Neural cell (in vitro differentiated cells): Measurements from ENCODE around the gene ASCL2. TPM values are rescaled to one million over a fixed set of nuclear protein-coding genes. Genes with fewer than 3 reads are reported as not detected.

Source experiments
- H2AFZ ChIP-seq: fragments of 200-600, 300-800 bp; sonication (generic), shearing (Covaris generic); 2 replicates; pipeline ENCODE4 v1.6.0; 2014; ENCODE audit warnings: low read depth, mild to moderate bottlenecking, antibody characterized with exemption, low read length, moderate library complexity
- H3F3A ChIP-seq: fragments of 200-600 bp; shearing (Covaris generic); 2 replicates; pipeline ENCODE4 v1.6.1; 2016; ENCODE audit warnings: mild to moderate bottlenecking, moderate library complexity, mixed read lengths, antibody characterized with exemption, low read length; ENCODE audit not compliant: insufficient read depth, poor library complexity, severe bottlenecking
- H3K27ac ChIP-seq: fragments of 200-600, 300-800 bp; sonication (generic), shearing (Covaris generic); 2 replicates; pipeline ENCODE4 v1.5.1; 2014; ENCODE audit warnings: mild to moderate bottlenecking, low read length, moderate library complexity
- H3K27me3 ChIP-seq: fragments of 300-800, 200-600 bp; sonication (generic), shearing (Covaris generic); 2 replicates; pipeline ENCODE4 v1.6.0; 2014; ENCODE audit warnings: mild to moderate bottlenecking, low read depth, low read length, moderate library complexity; ENCODE audit not compliant: insufficient read depth
- H3K36me3 ChIP-seq: fragments of 300-800, 200-600 bp; sonication (generic), shearing (Covaris generic); 2 replicates; pipeline ENCODE4 v1.5.1; 2014; ENCODE audit warnings: mild to moderate bottlenecking, antibody characterized with exemption, low read length, moderate library complexity; ENCODE audit not compliant: insufficient read depth
- H3K4me2 ChIP-seq: fragments of 300-800, 200-600 bp; sonication (generic), shearing (Covaris generic); 2 replicates; pipeline ENCODE4 v1.6.0; 2014; ENCODE audit warnings: mild to moderate bottlenecking, low read length
- H3K4me3 ChIP-seq: fragments of 300-800, 200-600 bp; sonication (generic), shearing (Covaris generic); 2 replicates; pipeline ENCODE4 v1.5.1; 2014; ENCODE audit warnings: mild to moderate bottlenecking, low read length, moderate library complexity
- H3K79me2 ChIP-seq: fragments of 200-600 bp; shearing (Covaris generic); replicated peaks from 2 replicates; pipeline ENCODE4 v1.6.0; 2014; ENCODE audit warnings: mild to moderate bottlenecking, low read length, moderate library complexity; ENCODE audit not compliant: insufficient read depth
- H3K9ac ChIP-seq: fragments of 300-800, 200-600 bp; sonication (generic), shearing (Covaris generic); 2 replicates; pipeline ENCODE4 v1.6.1; 2016; ENCODE audit warnings: mild to moderate bottlenecking, low read length, mixed read lengths
- H3K9me2 ChIP-seq: fragments of 200-600 bp; shearing (Covaris generic); 2 replicates; pipeline ENCODE4 v1.6.1; 2016; ENCODE audit warnings: mild to moderate bottlenecking, low read length, mixed read lengths; ENCODE audit not compliant: insufficient read depth
- H3K9me3 ChIP-seq: fragments of 200-600, 300-800 bp; sonication (generic), shearing (Covaris generic); 2 replicates; pipeline ENCODE4 v1.6.1; 2016; ENCODE audit warnings: mild to moderate bottlenecking, mixed run types, low read length, moderate library complexity, mixed read lengths
- H4K20me1 ChIP-seq: fragments of 200-600 bp; shearing (Covaris generic); 2 replicates; pipeline ENCODE4 v1.6.1; 2016; ENCODE audit warnings: mild to moderate bottlenecking, mixed run types; ENCODE audit not compliant: insufficient read depth
- EP300 ChIP-seq: fragments of 450-650 bp; conservative IDR thresholded peaks from 2 replicates; pipeline ENCODE4 v1.6.1; 2014; ENCODE audit warnings: antibody characterized with exemption, mild to moderate bottlenecking, moderate library complexity; ENCODE audit not compliant: poor library complexity, severe bottlenecking
- EZH2 ChIP-seq: fragments of 200-600, 300-800 bp; shearing (Covaris generic), sonication (generic); IDR thresholded peaks from 2 replicates; pipeline ENCODE4 v1.6.1; 2014; ENCODE audit warnings: antibody characterized with exemption, low read length, borderline replicate concordance, mild to moderate bottlenecking; ENCODE audit not compliant: insufficient read depth, poor library complexity, severe bottlenecking
- MXI1 ChIP-seq: fragments of 450-650 bp; conservative IDR thresholded peaks from 2 replicates; pipeline ENCODE4 v1.6.1; 2014; ENCODE audit warnings: antibody characterized with exemption, mild to moderate bottlenecking; ENCODE audit not compliant: poor library complexity, severe bottlenecking
- POLR2AphosphoS5 ChIP-seq: IDR thresholded peaks from 2 replicates; pipeline ENCODE4 v1.6.1; 2012
- RAD21 ChIP-seq: fragments of 450-650 bp; conservative IDR thresholded peaks from 2 replicates; pipeline ENCODE4 v1.6.1; 2014; ENCODE audit warnings: antibody characterized with exemption, mild to moderate bottlenecking, moderate library complexity
- SMC3 ChIP-seq: fragments of 450-650 bp; conservative IDR thresholded peaks from 2 replicates; pipeline ENCODE4 v1.6.1; 2014; ENCODE audit warnings: antibody characterized with exemption, mild to moderate bottlenecking, moderate library complexity; ENCODE audit not compliant: poor library complexity
- TAF1 ChIP-seq: IDR thresholded peaks from 2 replicates; pipeline ENCODE4 v1.6.1; 2012; ENCODE audit warnings: low read depth
- polyA plus RNA-seq: library from polyadenylated mRNA; depleted of rRNA; stranded (reverse); fragments of >200 nt; gene quantifications from 2 replicates; pipeline ENCODE4 v1.2.3, GENCODE V29; 2014
- TF ChIP-seq, protein P1 (sequence below): IDR thresholded peaks from 2 replicates; pipeline ENCODE4 v1.6.1; 2012; ENCODE audit warnings: borderline replicate concordance
- TF ChIP-seq, protein P2 (sequence below): fragments of 450-650 bp; IDR thresholded peaks from 2 replicates; pipeline ENCODE4 v1.5.1; 2014; ENCODE audit warnings: antibody characterized with exemption, mild to moderate bottlenecking, moderate library complexity; ENCODE audit not compliant: poor library complexity, severe bottlenecking

Gene ASCL2
- polyA plus RNA-seq, 1 donor from 2014 or later = not detected

DNA sequence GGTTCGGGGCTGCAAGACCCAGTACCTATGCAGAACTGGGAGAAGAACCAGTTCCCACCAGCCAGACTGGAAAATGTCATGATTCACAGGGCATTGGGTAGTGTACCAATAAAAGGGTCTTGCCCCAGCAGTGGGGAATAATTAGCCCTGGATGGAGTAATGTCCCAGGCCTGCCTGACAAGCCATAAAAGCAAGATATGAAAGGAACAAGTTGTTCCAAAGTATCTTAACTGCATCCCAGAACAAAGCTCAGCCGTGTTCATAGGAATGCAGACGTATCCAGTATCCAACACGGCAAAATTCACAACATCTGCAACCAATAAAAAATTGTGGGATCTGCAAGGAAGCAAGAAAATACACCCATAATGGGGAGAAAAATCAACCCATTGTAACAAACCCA lies 47.9 kb downstream of the ASCL2 start:
- Histone ChIP-seq H3K27me3 (no peaks in the 10 kb centered on the region), H3K9me3 (peaks cover 4% of the 10 kb centered on the region), H3K9ac (no peak overlapping the region), H3K27ac (no peak overlapping the region), H2AFZ (no peak overlapping the region), H3K9me2 (no peaks in the 10 kb centered on the region), H3K79me2 (no peaks in the 10 kb centered on the region), H3F3A (no peaks in the 10 kb centered on the region), H3K4me3 (no peak overlapping the region), H3K4me2 (no peak overlapping the region), H4K20me1 (no peaks in the 10 kb centered on the region), H3K36me3 (no peaks in the 10 kb centered on the region)
- TF ChIP-seq EP300 (no peak), MXI1 (no peak), TAF1 (no peak), POLR2AphosphoS5 (no peak), RAD21 (no peak), EZH2 (no peak), SMC3 (no peak)
- TF ChIP-seq, protein P1, sequence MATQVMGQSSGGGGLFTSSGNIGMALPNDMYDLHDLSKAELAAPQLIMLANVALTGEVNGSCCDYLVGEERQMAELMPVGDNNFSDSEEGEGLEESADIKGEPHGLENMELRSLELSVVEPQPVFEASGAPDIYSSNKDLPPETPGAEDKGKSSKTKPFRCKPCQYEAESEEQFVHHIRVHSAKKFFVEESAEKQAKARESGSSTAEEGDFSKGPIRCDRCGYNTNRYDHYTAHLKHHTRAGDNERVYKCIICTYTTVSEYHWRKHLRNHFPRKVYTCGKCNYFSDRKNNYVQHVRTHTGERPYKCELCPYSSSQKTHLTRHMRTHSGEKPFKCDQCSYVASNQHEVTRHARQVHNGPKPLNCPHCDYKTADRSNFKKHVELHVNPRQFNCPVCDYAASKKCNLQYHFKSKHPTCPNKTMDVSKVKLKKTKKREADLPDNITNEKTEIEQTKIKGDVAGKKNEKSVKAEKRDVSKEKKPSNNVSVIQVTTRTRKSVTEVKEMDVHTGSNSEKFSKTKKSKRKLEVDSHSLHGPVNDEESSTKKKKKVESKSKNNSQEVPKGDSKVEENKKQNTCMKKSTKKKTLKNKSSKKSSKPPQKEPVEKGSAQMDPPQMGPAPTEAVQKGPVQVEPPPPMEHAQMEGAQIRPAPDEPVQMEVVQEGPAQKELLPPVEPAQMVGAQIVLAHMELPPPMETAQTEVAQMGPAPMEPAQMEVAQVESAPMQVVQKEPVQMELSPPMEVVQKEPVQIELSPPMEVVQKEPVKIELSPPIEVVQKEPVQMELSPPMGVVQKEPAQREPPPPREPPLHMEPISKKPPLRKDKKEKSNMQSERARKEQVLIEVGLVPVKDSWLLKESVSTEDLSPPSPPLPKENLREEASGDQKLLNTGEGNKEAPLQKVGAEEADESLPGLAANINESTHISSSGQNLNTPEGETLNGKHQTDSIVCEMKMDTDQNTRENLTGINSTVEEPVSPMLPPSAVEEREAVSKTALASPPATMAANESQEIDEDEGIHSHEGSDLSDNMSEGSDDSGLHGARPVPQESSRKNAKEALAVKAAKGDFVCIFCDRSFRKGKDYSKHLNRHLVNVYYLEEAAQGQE = no peak
- TF ChIP-seq, protein P2, sequence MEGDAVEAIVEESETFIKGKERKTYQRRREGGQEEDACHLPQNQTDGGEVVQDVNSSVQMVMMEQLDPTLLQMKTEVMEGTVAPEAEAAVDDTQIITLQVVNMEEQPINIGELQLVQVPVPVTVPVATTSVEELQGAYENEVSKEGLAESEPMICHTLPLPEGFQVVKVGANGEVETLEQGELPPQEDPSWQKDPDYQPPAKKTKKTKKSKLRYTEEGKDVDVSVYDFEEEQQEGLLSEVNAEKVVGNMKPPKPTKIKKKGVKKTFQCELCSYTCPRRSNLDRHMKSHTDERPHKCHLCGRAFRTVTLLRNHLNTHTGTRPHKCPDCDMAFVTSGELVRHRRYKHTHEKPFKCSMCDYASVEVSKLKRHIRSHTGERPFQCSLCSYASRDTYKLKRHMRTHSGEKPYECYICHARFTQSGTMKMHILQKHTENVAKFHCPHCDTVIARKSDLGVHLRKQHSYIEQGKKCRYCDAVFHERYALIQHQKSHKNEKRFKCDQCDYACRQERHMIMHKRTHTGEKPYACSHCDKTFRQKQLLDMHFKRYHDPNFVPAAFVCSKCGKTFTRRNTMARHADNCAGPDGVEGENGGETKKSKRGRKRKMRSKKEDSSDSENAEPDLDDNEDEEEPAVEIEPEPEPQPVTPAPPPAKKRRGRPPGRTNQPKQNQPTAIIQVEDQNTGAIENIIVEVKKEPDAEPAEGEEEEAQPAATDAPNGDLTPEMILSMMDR = no peak

DNA sequence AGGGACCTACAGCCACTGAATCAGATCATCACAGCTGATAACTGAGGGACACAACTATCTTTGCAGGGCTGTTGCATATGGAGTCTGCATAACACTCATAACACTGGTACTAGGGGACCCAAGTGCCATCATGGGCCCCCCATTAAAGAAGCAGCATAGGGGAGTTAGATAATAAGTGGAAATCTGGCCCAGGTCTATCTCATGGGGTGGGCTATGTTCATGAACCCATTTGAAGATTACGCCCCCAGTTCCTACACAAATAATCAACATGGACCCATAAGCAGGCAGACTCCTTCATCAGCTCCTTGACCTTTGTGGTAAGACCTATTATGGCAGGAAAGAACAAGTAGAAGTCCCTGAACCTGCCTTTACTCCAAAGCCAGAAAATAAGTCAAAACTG lies 48.8 kb downstream of the ASCL2 start:
- Histone ChIP-seq H3K9me2 (no peaks in the 10 kb centered on the region), H2AFZ (no peak overlapping the region), H3F3A (no peaks in the 10 kb centered on the region), H3K27ac (no peak overlapping the region), H3K9me3 (peaks cover 4% of the 10 kb centered on the region), H3K36me3 (no peaks in the 10 kb centered on the region), H3K79me2 (no peaks in the 10 kb centered on the region), H3K9ac (no peak overlapping the region), H3K4me3 (no peak overlapping the region), H3K4me2 (no peak overlapping the region), H3K27me3 (no peaks in the 10 kb centered on the region), H4K20me1 (no peaks in the 10 kb centered on the region)
- no peak for TF ChIP-seq SMC3
- TF ChIP-seq EZH2 = no peak
- no peak for TF ChIP-seq EP300
- TF ChIP-seq POLR2AphosphoS5 = no peak
- TF ChIP-seq MXI1 = no peak
- TF ChIP-seq, protein P1 = no peak
- no peak for TF ChIP-seq RAD21
- TF ChIP-seq TAF1 = no peak
- TF ChIP-seq, protein P2 = no peak
